Transverse colon (tissue), 4 donors: ENCODE data around the gene ERP29. TPM values are rescaled to one million over a fixed set of nuclear protein-coding genes. Genes with fewer than 3 reads are reported as not detected.
"Not testable (repeated sequence)": the region's sequence is repeated elsewhere in the genome, so short reads cannot be mapped to it uniquely, and the experiment has no call there.

Source experiments
- DNase-seq: peaks from one replicate; pipeline ENCODE4 v3.0.0-alpha.2; 2019
- H3K27ac ChIP-seq, 4 donors: fragments of 200-600 bp; sonication (generic); 2 replicates each; pipeline ENCODE4 v1.5.1; 2016 to 2018; ENCODE audit warnings: inconsistent platforms in 4 of 4
- H3K27me3 ChIP-seq: fragments of 200-600 bp; sonication (generic); 2 replicates; pipeline ENCODE4 v1.5.1; 2017; ENCODE audit warnings: inconsistent platforms
- H3K36me3 ChIP-seq, 4 donors: fragments of 200-600 bp; sonication (generic); 2 replicates each; pipeline ENCODE4 v1.5.1; 2017 to 2019; ENCODE audit warnings: inconsistent platforms in 4 of 4
- H3K4me1 ChIP-seq, 4 donors: fragments of 200-600 bp; sonication (generic); 2 replicates each; pipeline ENCODE4 v1.5.1; 2017 to 2020; ENCODE audit warnings: inconsistent platforms in 4 of 4
- H3K4me3 ChIP-seq, 4 donors: fragments of 200-600 bp; sonication (generic); 1 replicate in 1 of 4; 2 replicates in 3 of 4; pipeline versions ENCODE4 v1.5.1 to v1.6.1; 2017 to 2019; ENCODE audit warnings: inconsistent platforms in 4 of 4
- H3K9me3 ChIP-seq, 2 donors: fragments of 200-600 bp; sonication (generic); 2 replicates each; pipeline ENCODE4 v1.5.1; 2017 to 2019; ENCODE audit warnings: inconsistent platforms in 2 of 2
- CTCF ChIP-seq, 5 experiments: fragments of 200-600 bp in 3 of 5; fragments of 450-650 bp in 2 of 5; sonication (generic) in 3 of 5; IDR thresholded peaks; 1 replicate in 2 of 5; 2 replicates in 3 of 5; pipeline ENCODE4 v1.5.1; 2016 to 2017; ENCODE audit warnings: antibody characterized with exemption in 5 of 5, inconsistent platforms in 3 of 5, mild to moderate bottlenecking in 2 of 5, moderate library complexity in 1 of 5
- EP300 ChIP-seq: sonication (generic); formaldehyde crosslinking; IDR thresholded peaks from one replicate; pipeline ENCODE4 v1.6.1; 2017; ENCODE audit warnings: antibody characterized with exemption, low read depth
- POLR2A ChIP-seq: fragments of 450-650 bp; IDR thresholded peaks from one replicate; pipeline ENCODE4 v1.6.1; 2016; ENCODE audit warnings: antibody characterized with exemption, mild to moderate bottlenecking, moderate library complexity
- POLR2AphosphoS5 ChIP-seq, 3 donors: sonication (generic); formaldehyde crosslinking; IDR thresholded peaks; one replicate each; pipeline ENCODE4 v1.6.1; 2016; ENCODE audit warnings: antibody characterized with exemption in 3 of 3
- WGBS, 2 donors: methylation state at CpG; one replicate each; pipeline ENCODE4 v1.1.5; 2018; ENCODE audit warnings: low coverage in 1 of 2; 5-methylcytosine and 5-hydroxymethylcytosine counted together
- in situ Hi-C, 4 donors: fragments of 200-750 bp; cut with MboI; loops; one replicate each; pipeline versions ENCODE4 v1.15.0 to v1.15.1; 2017; ENCODE audit warnings: low sequenced_read_pairs in 3 of 4, low pct_ligation_motif_present in 1 of 4, low pct_unique_long_range_greater_than_20kb in 1 of 4
- intact Hi-C: fragments of 100-400 bp; cut with DNase I; formaldehyde crosslinking; loops from one replicate; pipeline ENCODE4 v1.15.1; 2023; ENCODE audit warnings: low total_unique reads
- total RNA-seq, 4 donors: library from RNA; depleted of rRNA; stranded (reverse); fragments of >200 nt; gene quantifications; one replicate each; pipeline ENCODE4 v1.1.0, GENCODE V29; 2016

The ERP29 gene
- total RNA-seq, 4 donors from 2014 or later = 16.5 to 69.8 (median 37.5) TPM

- no peaks in the 10 kb centered on the region for H3K4me1 ChIP-seq
- in situ Hi-C loops = no loop called here
- peaks cover 0 to 61% (median 19%) of the 10 kb centered on the region in 4 donors for H3K36me3 ChIP-seq
- no peak for DNase-seq
- TF ChIP-seq POLR2AphosphoS5 (IDR thresholded peaks at IDR 0.05) (no peak), CTCF (IDR thresholded peaks at IDR 0.05) (no peak), EP300 (no peak), POLR2A (no peak)
- no peaks in the 10 kb centered on the region for H3K9me3 ChIP-seq
- intact Hi-C loops = no loop called here
- 87 to 92% methylated on average over 3 to 5 of the region's 5 CpGs for WGBS, 2 donors
- no peaks in the 10 kb centered on the region for H3K27me3 ChIP-seq
- H3K27ac ChIP-seq = no peak overlapping the region
- H3K4me3 ChIP-seq = no peak overlapping the region
Measured at GRCh38 chr12:112032292-112032691, 19.1 kb downstream of the ERP29 start.

- H3K27me3 ChIP-seq = no peaks in the 10 kb centered on the region
- no peaks in the 10 kb centered on the region for H3K4me1 ChIP-seq
- no peak overlapping the region for H3K4me3 ChIP-seq
- H3K36me3 ChIP-seq = peaks cover 0 to 61% (median 27%) of the 10 kb centered on the region in 4 donors
- no peak overlapping the region for H3K27ac ChIP-seq
- TF ChIP-seq EP300 (no peak), CTCF (IDR thresholded peaks at IDR 0.05) (no peak), POLR2AphosphoS5 (IDR thresholded peaks at IDR 0.05) (no peak), POLR2A (no peak)
- no peaks in the 10 kb centered on the region for H3K9me3 ChIP-seq
- no peak for DNase-seq
- intact Hi-C loops = no loop called here
- in situ Hi-C loops = no loop called here
- WGBS, 2 donors = 73 to 85% methylated on average over 4 of the region's 4 CpGs
Measured at GRCh38 chr12:112035219-112035785, 22.1 kb downstream of the ERP29 start.

GRCh38 chr12:112036614-112037013 lies 23.4 kb downstream of the ERP29 start:
- H3K27me3 ChIP-seq, intact Hi-C loops, H3K4me1 ChIP-seq, H3K4me3 ChIP-seq, H3K27ac ChIP-seq, DNase-seq, in situ Hi-C loops, H3K9me3 ChIP-seq: not testable (repeated sequence)
- peaks cover 0 to 67% (median 32%) of the 10 kb centered on the region in 4 donors for H3K36me3 ChIP-seq
- 95 to 99% methylated on average over 11 to 12 of the region's 12 CpGs for WGBS, 2 donors

GRCh38 chr12:112046003-112046402 lies 32.8 kb downstream of the ERP29 start:
- in situ Hi-C loops = no loop called here
- no peak for DNase-seq

More at GRCh38 chr12:112046003-112046402, 32.8 kb downstream of the ERP29 start:
- Histone ChIP-seq H3K9me3 (no peaks in the 10 kb centered on the region), H3K27me3 (no peaks in the 10 kb centered on the region), H3K4me3 (no peak overlapping the region), H3K36me3 (peaks cover 0 to 70% (median 27%) of the 10 kb centered on the region in 4 donors), H3K4me1 (peaks cover 0 to 7% (median 0%) of the 10 kb centered on the region in 4 donors), H3K27ac (peak overlapping the region; percentile 12 to 79 (median 64))
- intact Hi-C loops = no loop called here
- 61 to 63% methylated on average over 4 of the region's 4 CpGs for WGBS, 2 donors
- no peak for TF ChIP-seq CTCF (IDR thresholded peaks at IDR 0.05)
- peak; percentile 55 for TF ChIP-seq EP300
- peak; percentile 34 to 70 (median 44) for TF ChIP-seq POLR2AphosphoS5 (IDR thresholded peaks at IDR 0.05)
